ENCODE results near the gene SRSF1.

GRCh38 chr17:57968456-57968855, 38.6 kb downstream of the SRSF1 start:
- TF ChIP-seq, protein P1, sequence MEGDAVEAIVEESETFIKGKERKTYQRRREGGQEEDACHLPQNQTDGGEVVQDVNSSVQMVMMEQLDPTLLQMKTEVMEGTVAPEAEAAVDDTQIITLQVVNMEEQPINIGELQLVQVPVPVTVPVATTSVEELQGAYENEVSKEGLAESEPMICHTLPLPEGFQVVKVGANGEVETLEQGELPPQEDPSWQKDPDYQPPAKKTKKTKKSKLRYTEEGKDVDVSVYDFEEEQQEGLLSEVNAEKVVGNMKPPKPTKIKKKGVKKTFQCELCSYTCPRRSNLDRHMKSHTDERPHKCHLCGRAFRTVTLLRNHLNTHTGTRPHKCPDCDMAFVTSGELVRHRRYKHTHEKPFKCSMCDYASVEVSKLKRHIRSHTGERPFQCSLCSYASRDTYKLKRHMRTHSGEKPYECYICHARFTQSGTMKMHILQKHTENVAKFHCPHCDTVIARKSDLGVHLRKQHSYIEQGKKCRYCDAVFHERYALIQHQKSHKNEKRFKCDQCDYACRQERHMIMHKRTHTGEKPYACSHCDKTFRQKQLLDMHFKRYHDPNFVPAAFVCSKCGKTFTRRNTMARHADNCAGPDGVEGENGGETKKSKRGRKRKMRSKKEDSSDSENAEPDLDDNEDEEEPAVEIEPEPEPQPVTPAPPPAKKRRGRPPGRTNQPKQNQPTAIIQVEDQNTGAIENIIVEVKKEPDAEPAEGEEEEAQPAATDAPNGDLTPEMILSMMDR (conservative IDR thresholded peaks at IDR 0.05 in 1 of 2, IDR thresholded peaks at IDR 0.05 in 1 of 2; ENCODE audit: extremely low read depth in 1 of 2, insufficient read depth in 1 of 2, low read depth in 1 of 2, low read length in 2 of 2) = no peak
- TF ChIP-seq EZH2 (IDR thresholded peaks at IDR 0.05; ENCODE audit: borderline replicate concordance, low read length) = no peak
